Motor neuron (in vitro differentiated cells): ENCODE data around the gene DSCAML1. TPM values are rescaled to one million over a fixed set of nuclear protein-coding genes. Genes with fewer than 3 reads are reported as not detected.
"Not testable (repeated sequence)": the region's sequence is repeated elsewhere in the genome, so short reads cannot be mapped to it uniquely, and the experiment has no call there.

ENCODE experiments used
- ATAC-seq, 8 experiments: fragments of 200-7000 bp; cut with Tn5 transposase; replicated peaks in 6 of 8; 2 replicates each; pipeline ENCODE4 v1.8.0; 2021; ENCODE audit warnings: mild to moderate bottlenecking in 8 of 8, moderate library complexity in 8 of 8
- H3K27ac ChIP-seq, 2 donors: fragments of 250-450 bp; sonication (Bioruptor Pico); 2 replicates each; pipeline ENCODE4 v1.9.0; 2021; ENCODE audit warnings: antibody characterized with exemption in 2 of 2, mild to moderate bottlenecking in 2 of 2, moderate library complexity in 1 of 2
- H3K4me1 ChIP-seq, 2 donors: fragments of 250-450 bp; sonication (Bioruptor Pico); replicated peaks in 1 of 2; 2 replicates each; pipeline ENCODE4 v1.6.1; 2021; ENCODE audit warnings: antibody characterized with exemption in 2 of 2, mild to moderate bottlenecking in 2 of 2, moderate library complexity in 1 of 2
- H3K4me3 ChIP-seq, 5 donors: fragments of 250-450 bp; sonication (Bioruptor Pico); 2 replicates each; pipeline ENCODE4 v1.9.0; 2021; ENCODE audit warnings: antibody characterized with exemption in 5 of 5, mild to moderate bottlenecking in 5 of 5, moderate library complexity in 4 of 5
- WGBS, 10 experiments: fragments of 450-650 bp; shearing (Covaris generic); methylation state at CpG; one replicate each; pipeline ENCODE4 v1.0.0; 2022; 5-methylcytosine and 5-hydroxymethylcytosine counted together
- in situ Hi-C, 9 experiments: fragments of 400-800 bp; cut with MboI; loops; one replicate each; pipeline ENCODE4 v1.15.0; 2021; ENCODE audit warnings: low sequenced_read_pairs in 9 of 9, low pct_unique_long_range_greater_than_20kb in 2 of 9; ENCODE audit not compliant: unreplicated experiment in 9 of 9
- total RNA-seq, 8 experiments: library from RNA; unstranded; fragments of 300-600 nt; gene quantifications; 2 replicates each; pipeline versions ENCODE4 v1.2.3 to v1.2.4, GENCODE V29; 2022

The DSCAML1 gene
- total RNA-seq, 8 experiments from 2014 or later: 0.08 to 0.71 (median 0.42) TPM; not detected in 2

GRCh38 chr11:117410861-117411710, 385.9 kb downstream of the DSCAML1 start:
- no peak for ATAC-seq
- 77 to 100% (median 80%) methylated on average over 1 to 7 of the region's 14 CpGs; no CpG with 5 or more reads in 5 of the 10 experiments for WGBS, 10 experiments
- H3K27ac ChIP-seq: no peak overlapping the region
- H3K4me1 ChIP-seq: no peaks in the 10 kb centered on the region
- no peak overlapping the region for H3K4me3 ChIP-seq
- in situ Hi-C loops: no loop called here

- whole genome bisulfite sequencing, 10 experiments: 100% methylated on average over 1 of the region's 1 CpG; no CpG with 5 or more reads in 8 of the 10 experiments
These were observed 386.8 kb downstream of the DSCAML1 start for GRCh38 chr11:117410238-117410637.

GRCh38 chr11:117409511-117409910, 387.5 kb downstream of the DSCAML1 start:
- Histone ChIP-seq H3K4me3 (no peak overlapping the region), H3K4me1 (no peaks in the 10 kb centered on the region), H3K27ac (no peak overlapping the region)
- no peak for ATAC-seq
- WGBS, 10 experiments: 80% methylated on average over 1 of the region's 12 CpGs; no CpG with 5 or more reads in 9 of the 10 experiments
- in situ Hi-C loops: no loop called here

More at GRCh38 chr11:117410238-117410637, 386.8 kb downstream of the DSCAML1 start:
- in situ Hi-C loops: no loop called here
- no peak for ATAC-seq
- Histone ChIP-seq H3K27ac (no peak overlapping the region), H3K4me1 (no peaks in the 10 kb centered on the region), H3K4me3 (no peak overlapping the region)

- H3K4me3 ChIP-seq: no peak overlapping the region
- H3K27ac ChIP-seq: no peak overlapping the region
- H3K4me1 ChIP-seq: no peaks in the 10 kb centered on the region
- in situ Hi-C loops: no loop called here
- WGBS, 10 experiments: 80 to 100% (median 80%) methylated on average over 1 to 3 of the region's 3 CpGs; no CpG with 5 or more reads in 5 of the 10 experiments
- ATAC-seq: no peak
These were observed 388.7 kb downstream of the DSCAML1 start for GRCh38 chr11:117408356-117408755.

- no peaks in the 10 kb centered on the region for H3K4me1 ChIP-seq
- ATAC-seq: no peak
- in situ Hi-C loops: no loop called here
- no peak overlapping the region for H3K4me3 ChIP-seq
- 93 to 100% (median 100%) methylated on average over 1 to 5 of the region's 6 CpGs; no CpG with 5 or more reads in 1 of the 10 experiments for WGBS, 10 experiments
- H3K27ac ChIP-seq: no peak overlapping the region
These were observed 390.0 kb downstream of the DSCAML1 start for GRCh38 chr11:117407016-117407415.

GRCh38 chr11:117405898-117406297, 391.1 kb downstream of the DSCAML1 start:
- 100% methylated on average over 1 to 2 of the region's 2 CpGs; no CpG with 5 or more reads in 3 of the 10 experiments for WGBS, 10 experiments
- in situ Hi-C loops, H3K4me1 ChIP-seq, ATAC-seq, H3K4me3 ChIP-seq, H3K27ac ChIP-seq: not testable (repeated sequence)

- 100% methylated on average over 1 of the region's 2 CpGs; no CpG with 5 or more reads in 5 of the 10 experiments for WGBS, 10 experiments
- H3K27ac ChIP-seq, in situ Hi-C loops, ATAC-seq, H3K4me1 ChIP-seq, H3K4me3 ChIP-seq: not testable (repeated sequence)
These were observed 397.7 kb downstream of the DSCAML1 start for GRCh38 chr11:117399100-117399840.

- H3K4me3 ChIP-seq, in situ Hi-C loops, H3K27ac ChIP-seq, H3K4me1 ChIP-seq, ATAC-seq: not testable (repeated sequence)
- 100% methylated on average over 1 of the region's 2 CpGs; no CpG with 5 or more reads in 8 of the 10 experiments for WGBS, 10 experiments
These were observed 398.4 kb downstream of the DSCAML1 start for GRCh38 chr11:117398618-117399017.

- H3K27ac ChIP-seq: no peak overlapping the region
- in situ Hi-C loops: no loop called here
- WGBS, 10 experiments: 92 to 100% (median 100%) methylated on average over 1 to 7 of the region's 8 CpGs; no CpG with 5 or more reads in 5 of the 10 experiments
- no peaks in the 10 kb centered on the region for H3K4me1 ChIP-seq
- H3K4me3 ChIP-seq: no peak overlapping the region
- no peak for ATAC-seq
These were observed 400.0 kb downstream of the DSCAML1 start for GRCh38 chr11:117396970-117397369.

- H3K4me1 ChIP-seq: no peaks in the 10 kb centered on the region
- no peak overlapping the region for H3K4me3 ChIP-seq
- ATAC-seq: no peak
- 40 to 100% (median 100%) methylated on average over 1 to 2 of the region's 4 CpGs; no CpG with 5 or more reads in 3 of the 10 experiments for WGBS, 10 experiments
- in situ Hi-C loops: no loop called here
- H3K27ac ChIP-seq: no peak overlapping the region
These were observed 401.5 kb downstream of the DSCAML1 start for GRCh38 chr11:117395476-117395875.

GRCh38 chr11:117394221-117394925, 402.6 kb downstream of the DSCAML1 start:
- 80 to 100% (median 93%) methylated on average over 1 to 7 of the region's 14 CpGs; no CpG with 5 or more reads in 2 of the 10 experiments for WGBS, 10 experiments
- Histone ChIP-seq H3K4me1 (no peaks in the 10 kb centered on the region), H3K4me3 (no peak overlapping the region), H3K27ac (no peak overlapping the region)
- in situ Hi-C loops: no loop called here
- no peak for ATAC-seq

- 80 to 100% (median 100%) methylated on average over 1 to 3 of the region's 8 CpGs; no CpG with 5 or more reads in 4 of the 10 experiments for WGBS, 10 experiments
- ATAC-seq: no peak
These were observed 404.0 kb downstream of the DSCAML1 start for GRCh38 chr11:117392979-117393378.

More at GRCh38 chr11:117392979-117393378, 404.0 kb downstream of the DSCAML1 start:
- H3K27ac ChIP-seq: no peak overlapping the region
- H3K4me3 ChIP-seq: no peak overlapping the region
- H3K4me1 ChIP-seq: no peaks in the 10 kb centered on the region
- in situ Hi-C loops: no loop called here
